Transverse colon (tissue), 4 donors: ENCODE data around the gene TBC1D17.

Experiments
- CTCF ChIP-seq, 5 experiments: fragments of 200-600 bp in 3 of 5; fragments of 450-650 bp in 2 of 5; sonication (generic) in 3 of 5; IDR thresholded peaks; 1 replicate in 2 of 5; 2 replicates in 3 of 5; pipeline ENCODE4 v1.5.1; 2016 to 2017; ENCODE audit warnings: antibody characterized with exemption in 5 of 5, inconsistent platforms in 3 of 5, mild to moderate bottlenecking in 2 of 5, moderate library complexity in 1 of 5
- EP300 ChIP-seq: sonication (generic); formaldehyde crosslinking; IDR thresholded peaks from one replicate; pipeline ENCODE4 v1.6.1; 2017; ENCODE audit warnings: antibody characterized with exemption, low read depth
- POLR2A ChIP-seq: fragments of 450-650 bp; IDR thresholded peaks from one replicate; pipeline ENCODE4 v1.6.1; 2016; ENCODE audit warnings: antibody characterized with exemption, mild to moderate bottlenecking, moderate library complexity
- POLR2AphosphoS5 ChIP-seq, 3 donors: sonication (generic); formaldehyde crosslinking; IDR thresholded peaks; one replicate each; pipeline ENCODE4 v1.6.1; 2016; ENCODE audit warnings: antibody characterized with exemption in 3 of 3

- TF ChIP-seq CTCF (IDR thresholded peaks at IDR 0.05) (no peak), POLR2A (no peak), POLR2AphosphoS5 (IDR thresholded peaks at IDR 0.05) (no peak), EP300 (no peak)
These were observed 29.5 kb upstream of the TBC1D17 start for GRCh38 chr19:49847731-49848696.
